ENCODE results near the gene DTNA.
"Not testable (repeated sequence)": the region's sequence is repeated elsewhere in the genome, so short reads cannot be mapped to it uniquely, and the experiment has no call there.

Gene DTNA

DNA sequence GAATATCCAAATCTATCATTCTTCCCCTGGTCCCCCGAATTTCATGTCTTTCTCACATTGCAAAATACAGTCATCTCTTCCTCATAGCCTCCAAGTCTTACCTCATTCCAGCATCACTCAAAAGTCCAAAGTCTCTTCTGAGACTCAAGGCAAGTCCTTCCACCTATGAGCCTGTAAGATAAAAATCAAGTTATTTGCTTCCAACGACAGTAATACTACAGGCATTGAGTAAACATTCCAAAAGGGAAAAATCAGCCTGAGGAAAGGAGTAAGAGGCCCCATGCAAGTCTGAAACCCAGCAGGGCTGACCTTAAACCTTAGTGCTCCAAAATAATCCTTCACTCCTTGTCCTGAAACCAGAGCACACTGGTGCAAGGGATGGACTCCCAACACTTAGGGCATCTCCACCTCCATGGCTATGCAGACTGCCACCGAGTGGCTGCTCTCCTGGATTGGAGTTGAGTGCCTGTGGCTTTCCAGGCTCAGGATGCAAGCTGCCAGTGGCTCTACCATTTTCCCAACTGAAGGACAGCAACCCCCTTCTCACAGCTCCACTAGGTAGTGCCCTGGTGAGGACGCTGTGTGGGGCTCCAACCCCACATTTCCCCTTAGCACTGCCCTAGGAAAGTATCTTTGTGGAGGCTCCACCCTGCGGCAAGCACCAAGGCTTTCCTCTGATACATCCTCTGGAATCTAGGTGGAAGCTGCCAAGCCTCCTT, 16.3 kb downstream of the DTNA start:
- no peak for DNase-seq

DNA sequence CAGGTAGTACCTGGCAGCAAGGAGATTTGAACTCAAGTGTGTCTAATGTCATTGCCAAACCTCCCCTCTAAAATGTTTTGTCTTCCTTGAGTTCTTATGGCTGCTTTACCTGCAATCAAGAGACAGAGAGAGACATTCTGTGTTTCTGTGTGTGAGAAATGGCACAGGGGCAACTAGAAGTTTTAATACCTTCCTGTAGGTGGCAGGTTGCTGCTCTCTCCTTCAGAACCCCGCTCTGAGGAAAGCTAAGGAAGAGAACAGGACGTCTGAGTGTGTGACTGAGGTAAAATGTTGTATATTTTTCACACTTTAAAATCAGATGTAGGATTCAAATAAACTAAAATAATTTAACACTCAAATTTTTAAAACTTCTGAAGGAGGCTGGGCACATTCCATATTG, 19.2 kb downstream of the DTNA start:
- no peak for DNase-seq

DNA sequence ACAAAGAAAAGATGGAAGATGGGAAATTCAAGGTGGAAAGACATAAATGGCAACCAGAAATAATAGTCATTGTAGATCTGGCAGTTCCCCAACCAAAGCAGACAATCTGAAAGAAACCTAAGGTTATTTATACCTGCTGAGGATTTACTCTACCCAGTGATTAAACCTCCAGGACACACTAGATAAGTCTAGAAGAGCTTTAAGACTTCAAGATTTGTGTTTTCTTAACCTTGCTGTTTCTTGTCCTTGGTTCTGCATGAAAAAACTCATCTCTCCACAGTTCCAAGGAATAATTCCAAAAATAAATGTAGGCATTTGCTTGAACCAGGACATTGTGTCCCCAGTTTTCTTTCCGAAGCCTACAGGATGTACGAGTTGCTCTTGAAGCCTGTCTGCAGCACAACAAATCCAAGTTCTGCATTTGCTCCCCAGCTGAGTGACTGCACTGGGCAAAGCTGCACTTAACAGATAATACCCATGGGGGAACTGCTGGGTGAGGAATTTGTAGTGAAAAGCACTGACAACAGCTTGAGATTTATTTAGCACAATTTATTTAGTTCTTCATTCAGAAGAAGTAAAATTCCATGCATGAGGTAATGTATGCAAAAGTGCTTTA, 19.8 kb downstream of the DTNA start:
- no peak for DNase-seq

DNA sequence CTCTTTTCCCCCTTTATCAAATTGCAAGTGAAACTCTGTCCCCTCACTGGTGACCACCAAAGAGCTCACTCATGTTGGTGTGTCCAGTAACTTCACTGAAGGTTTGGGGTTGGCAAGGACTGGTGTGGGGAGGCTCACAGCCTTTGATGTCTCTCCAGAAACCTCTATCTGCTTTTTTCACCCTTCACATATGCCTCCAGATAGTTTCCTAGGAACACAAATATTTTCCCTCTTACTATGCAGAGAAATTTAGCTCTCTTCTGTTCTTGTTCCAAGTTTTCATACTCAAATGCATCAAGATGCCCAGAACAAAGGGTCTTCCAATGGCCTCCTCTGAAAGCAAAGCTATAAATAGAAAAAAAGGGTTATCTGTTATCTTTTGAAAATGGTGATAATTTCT, 20.7 kb downstream of the DTNA start:
- DNase-seq = no peak

DNA sequence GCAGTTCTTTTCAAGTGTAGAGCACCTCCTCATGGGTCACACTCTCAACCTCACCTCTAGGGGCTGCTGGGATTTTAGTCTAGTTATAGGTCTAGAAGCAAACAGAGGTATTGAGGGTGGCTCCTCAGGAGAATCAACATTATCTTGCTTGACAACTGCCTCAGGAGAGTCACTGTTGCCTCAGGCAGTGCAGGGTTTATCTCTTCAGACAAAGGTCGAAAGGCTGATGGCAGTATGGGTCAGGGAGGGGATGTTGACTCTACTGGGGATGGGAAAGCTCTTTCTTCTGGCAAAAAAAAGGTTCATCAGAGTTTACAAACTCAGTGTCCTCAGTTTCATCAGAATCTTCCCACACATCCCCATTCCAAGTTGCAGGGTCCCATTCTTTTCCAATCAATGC, 24.0 kb downstream of the DTNA start:
- DNase-seq = no peak

DNA sequence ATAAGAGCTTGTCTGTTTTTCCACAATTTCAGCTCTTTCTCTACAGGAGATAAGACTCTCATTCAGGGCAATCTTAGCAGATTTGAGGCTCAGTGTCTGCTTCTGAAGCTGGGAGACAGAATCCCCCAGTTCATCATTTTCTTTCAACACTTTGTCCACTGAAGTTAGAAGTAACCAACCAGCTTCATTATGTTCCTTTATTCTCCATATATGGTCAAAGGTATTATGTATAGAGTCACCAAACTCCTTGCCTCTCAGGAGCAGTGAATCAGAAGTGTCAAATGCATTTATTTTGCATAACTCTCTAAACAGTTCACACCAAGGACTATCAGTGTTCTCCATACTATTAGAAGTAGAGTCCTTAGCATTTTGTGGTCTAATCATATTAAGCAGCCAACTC, 24.4 kb downstream of the DTNA start:
- DNase-seq = not testable (repeated sequence)

DNA sequence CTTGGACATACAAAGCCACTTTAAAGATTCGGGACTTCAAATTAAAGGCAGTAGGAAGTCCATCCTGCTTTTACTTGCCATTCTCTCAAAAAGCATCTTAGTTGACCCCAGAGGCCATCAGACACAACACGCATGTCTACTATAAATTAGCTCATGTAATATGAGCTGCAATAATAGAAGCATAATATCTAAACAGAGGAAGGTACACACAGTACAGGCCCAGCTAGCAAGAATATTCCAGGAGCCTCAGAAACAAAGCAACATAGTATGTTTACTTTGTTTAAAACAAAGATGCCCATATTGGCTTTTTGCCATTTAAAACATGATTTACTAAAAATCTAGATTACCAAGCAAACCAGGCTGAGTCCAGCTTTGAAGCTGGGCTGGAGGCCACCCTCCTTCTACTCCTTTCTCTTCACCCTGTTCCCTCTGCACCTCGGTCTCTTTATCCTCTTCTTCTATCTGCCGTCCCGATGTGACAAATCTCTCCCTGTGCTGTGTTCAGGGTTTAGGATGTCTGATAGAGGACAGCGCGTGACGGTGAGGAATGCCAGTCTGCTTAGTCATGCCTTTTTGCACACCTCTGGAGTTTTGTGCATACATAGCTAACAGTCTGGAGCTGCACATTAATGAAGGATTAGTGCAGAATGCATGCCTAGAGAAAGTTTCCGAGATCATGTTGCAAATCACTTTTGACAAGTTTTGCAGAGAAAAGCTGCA, 28.2 kb downstream of the DTNA start:
- DNase-seq = no peak

DNA sequence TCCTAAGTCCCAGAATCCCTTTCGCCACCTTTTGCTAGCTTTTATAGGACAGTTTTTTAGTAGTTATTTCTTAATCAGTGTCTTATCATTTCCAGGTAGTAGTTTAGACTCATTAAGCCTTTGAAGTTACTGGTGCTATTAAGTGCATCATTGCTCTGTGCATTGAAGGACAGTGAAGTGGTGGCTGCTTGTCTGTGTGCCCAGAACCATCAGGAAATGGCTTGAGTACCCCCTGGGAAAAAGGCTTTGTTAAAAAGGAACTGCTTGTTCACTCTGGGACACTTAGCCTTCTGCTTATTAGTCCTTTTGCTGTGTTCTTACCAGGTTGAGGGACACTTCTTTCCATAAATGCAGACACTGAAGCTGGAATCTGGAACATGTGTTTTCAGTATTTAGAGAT, 30.0 kb downstream of the DTNA start:
- DNase-seq = no peak

DNA sequence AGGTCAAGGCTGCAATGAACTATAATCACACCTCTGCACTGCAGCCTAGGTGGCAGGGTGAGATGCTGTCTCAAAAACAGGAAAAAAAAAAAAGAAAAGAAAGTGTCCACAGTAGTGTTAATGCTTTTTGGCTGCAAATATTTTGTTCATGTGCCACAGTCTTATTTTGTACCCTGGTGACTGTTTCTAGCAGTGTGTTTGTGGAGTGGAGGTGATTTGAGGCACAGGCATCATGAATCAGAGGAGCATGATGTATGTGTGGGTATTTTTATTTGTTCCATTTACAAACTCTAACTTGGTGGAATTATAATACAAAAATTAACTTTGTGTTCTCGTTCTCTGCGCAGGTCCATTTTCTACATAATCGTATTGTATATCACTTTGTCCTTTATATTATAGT, 30.6 kb downstream of the DTNA start:
- DNase-seq = no peak

DNA sequence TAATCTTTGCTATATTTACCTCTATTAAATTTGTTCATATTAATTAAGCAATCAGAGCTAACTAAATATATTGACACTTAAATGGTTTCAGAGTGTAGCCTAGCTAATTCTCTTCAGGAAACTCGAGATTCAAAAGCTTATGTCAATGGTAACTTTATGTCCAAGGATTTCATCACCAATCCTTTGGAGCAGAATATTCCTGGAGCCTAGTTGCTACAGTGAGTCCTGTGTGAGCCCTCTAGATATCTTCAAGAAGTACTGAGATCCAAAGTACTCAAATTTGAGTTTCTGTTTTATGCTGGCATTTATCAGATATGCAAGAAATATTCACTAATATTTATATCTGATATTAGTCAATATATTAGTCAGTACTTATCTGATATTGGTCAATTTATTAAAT, 31.3 kb downstream of the DTNA start:
- DNase-seq = no peak

DNA sequence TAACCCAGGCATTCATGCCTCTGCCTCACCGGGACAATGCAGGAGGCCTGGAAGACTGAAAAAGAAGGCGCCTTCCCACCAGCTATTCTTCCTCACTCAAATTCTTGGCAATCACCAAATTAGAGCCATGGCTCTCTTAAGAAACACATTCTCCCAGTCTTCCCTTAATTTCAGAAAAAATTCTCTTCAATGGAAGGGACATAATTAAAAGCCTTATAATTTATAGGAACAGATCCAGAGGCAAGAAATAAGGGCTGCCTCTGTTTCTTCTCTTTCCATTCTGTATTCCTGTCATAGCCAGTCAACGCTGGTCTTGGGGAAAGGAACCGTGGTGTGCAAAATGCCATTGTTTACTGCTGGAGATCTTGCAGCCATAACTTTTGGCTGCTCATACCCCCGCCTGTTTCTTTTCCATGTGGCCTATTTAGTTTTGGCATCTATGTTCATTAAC, 32.8 kb downstream of the DTNA start:
- DNase-seq = no peak

DNA sequence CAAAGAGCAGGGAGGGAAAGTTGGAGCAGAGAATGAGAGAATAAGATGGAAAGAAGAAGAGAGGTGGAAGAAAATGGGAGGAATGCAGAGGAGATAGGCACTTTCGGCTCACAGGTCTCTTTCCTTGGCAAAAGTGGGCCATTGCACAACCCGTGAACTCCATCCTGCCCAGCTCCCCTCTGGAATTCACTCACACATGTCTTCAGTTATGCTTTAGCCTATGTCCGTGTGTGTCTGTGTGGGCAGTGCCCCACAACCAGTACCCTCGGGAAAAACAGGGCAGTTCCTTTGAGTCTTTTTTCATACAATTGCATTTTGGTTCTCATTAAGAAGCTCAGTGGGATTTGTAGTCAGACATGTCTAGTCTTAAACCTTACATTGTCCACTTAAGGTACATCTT, 34.5 kb downstream of the DTNA start:
- no peak for DNase-seq

DNA sequence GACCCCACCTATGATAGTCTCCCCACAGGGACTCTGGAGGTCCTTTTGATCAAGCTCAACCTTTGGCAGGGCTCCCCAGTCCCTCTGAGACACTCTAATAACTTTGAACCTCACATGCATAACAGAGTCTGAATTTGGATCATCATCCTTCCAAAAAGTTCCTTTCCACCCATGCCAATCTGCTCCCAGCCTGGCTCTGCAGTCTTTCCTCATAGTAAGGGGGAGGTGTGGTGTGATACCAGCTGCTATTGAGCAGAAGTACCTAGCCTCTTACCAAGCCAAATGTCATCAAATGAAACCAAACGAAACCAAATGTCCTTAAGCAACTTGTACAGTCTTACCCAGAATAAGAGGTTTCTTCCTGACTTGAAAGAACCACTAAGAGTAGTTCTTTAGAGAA, 36.5 kb downstream of the DTNA start:
- DNase-seq = no peak

DNA sequence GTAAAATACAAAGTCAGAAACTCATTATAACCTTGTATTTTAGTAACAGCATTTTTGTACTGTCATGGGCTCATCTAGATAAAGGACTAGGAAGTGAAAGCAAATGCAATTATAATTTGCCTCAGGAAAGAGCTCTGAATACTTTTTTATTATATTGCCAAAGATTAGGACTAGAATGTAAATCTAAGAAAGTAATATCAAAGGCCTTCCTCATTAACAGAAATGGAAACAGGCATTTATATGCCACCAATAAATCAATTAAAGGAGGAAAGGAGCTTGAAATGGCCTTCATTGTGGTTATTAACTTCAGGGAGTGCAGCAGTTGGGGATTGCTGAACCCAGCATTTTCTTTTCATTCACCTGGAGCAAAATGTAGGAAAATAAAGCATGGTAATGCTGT, 39.6 kb downstream of the DTNA start:
- no peak for DNase-seq

DNA sequence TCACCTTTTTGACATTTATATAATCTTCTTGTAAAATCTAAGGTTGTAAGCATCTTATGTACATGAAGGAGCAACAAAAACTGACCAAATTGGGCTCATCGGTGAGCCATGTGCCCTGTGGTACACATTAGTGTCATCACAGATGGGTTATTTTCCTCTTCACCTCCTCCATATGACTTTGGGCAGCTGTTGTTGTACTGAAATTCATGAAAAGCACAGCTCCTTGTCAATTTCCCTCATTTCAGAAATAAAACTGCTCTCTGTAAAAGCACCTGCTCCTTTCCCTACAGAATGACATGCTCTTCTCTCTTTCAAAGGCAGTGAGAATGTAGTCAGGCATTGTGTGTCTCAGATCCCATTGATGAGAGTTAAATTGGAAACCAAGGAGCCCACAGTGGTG, 42.0 kb downstream of the DTNA start:
- no peak for DNase-seq

DNA sequence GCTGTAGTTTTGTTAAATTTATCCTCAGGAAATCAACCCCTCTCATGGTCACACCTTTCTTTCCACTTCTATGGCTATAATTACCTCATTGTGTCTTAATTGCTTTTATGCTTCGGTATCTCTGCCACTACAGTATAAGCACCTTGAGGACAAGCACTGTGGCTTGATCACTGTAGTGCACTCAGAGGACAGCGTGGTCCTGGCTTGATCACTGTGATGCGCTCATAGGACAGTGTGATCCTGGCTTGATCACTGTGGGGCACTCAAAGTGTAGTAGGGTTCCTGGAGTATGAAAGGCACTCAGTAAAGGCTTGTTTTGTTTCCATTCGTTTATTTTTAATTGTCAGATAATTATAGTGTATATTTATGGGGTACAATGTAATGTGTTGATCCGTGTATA, 44.2 kb downstream of the DTNA start:
- DNase-seq = no peak

DNA sequence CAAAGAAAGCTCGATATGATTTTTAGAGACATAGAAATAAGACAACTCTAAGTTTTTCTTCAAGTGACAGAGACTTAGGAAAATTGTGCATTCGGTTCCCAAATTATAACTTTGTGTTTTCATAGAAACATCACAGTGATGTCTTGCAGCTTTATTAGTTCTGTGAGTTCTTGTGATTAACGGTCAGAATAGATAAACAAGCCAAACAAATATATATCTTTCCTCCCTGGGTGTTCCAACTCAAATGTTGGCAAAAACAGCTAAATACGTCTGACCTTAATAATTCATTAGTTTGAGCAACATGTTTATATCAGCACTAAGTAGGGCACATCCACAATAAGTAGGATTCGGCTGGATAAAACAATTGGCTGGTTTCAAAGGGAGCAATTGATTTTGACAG, 47.6 kb downstream of the DTNA start:
- DNase-seq = no peak

DNA sequence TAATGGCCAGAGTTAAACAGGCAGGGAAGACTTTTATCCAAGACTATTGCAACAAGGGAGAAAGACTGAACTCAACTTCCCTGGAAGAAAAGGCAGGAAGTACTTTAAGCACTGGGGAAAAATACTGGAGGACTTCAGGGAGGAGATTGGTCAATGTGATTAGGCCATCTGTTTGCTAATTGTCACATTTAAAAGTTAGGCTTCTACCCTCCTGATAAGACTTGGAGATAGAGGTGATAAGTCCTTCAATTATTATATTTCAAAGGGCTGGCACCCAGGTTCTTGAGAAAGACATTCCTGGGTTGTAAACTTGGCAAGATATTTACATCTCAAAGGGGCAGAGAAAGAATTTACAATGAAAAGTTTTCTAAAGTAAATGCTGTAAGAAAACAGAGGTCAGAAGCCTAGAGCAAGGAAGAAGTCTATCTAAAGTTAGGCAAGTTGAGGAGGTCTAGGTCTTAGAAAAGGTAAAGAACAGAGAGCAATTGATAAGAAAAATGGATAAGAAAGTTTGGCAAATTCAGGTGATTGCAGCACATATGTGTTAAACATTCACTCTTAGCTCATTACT, 48.4 kb downstream of the DTNA start:
- DNase-seq = no peak

DNA sequence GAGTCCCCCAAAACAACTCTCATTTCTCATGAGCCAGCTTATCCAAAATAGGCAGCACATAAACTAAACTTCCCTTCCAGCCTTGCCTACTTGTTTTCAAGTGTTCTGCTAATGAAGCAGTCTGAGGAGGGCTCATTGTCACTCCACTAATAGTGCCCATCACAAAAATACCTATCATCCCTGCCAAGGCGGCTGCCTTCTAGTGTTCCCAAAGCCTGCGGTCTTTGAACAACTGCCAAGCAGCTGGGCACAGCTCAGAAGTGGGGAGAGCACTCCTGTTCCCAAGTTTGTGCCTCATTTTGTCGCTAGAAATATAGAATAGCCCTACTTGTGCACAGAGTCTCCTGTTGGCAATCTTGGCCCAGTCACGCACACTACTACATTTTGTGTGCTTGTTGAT, 50.3 kb downstream of the DTNA start:
- DNase-seq = no peak

DNA sequence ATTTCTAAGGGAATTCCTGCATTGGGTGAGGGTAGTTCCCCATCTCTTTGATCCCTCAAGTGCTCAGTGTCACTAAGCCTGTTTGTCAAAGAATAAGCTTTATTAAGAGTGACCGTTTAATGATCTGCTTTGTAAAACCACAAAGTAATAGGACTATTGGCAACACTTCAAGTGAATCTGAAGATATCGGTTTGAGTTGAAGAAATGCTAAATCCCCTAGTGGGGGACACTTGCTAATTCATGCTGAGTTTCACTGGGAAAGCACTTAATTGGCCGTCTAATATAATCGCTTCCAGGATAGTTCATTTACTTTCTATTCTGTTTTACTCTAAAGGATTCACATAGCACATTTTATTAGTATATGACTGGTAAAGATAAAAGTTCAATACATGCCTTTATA, 54.4 kb downstream of the DTNA start:
- DNase-seq = no peak

DNA sequence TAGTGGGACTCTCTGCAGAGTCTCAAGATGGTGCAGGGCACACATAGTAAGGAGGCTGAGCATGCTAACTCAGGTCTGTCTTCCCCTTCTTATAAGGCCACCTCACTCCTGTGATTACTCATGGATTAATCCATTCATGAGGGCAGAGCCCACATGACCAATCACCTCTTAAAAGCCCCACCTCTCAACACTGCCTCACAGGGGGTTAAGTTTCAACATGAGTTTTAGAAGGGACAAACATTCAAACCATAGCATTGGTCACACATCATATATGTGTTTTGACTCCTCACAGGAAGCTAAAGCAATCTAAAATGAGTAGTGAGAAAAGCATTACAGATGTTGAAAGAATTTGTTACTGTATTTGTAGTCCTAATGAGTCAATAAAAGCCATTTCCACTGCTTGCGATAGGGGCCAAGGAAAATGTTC, 57.5 kb downstream of the DTNA start:
- DNase-seq = no peak

DNA sequence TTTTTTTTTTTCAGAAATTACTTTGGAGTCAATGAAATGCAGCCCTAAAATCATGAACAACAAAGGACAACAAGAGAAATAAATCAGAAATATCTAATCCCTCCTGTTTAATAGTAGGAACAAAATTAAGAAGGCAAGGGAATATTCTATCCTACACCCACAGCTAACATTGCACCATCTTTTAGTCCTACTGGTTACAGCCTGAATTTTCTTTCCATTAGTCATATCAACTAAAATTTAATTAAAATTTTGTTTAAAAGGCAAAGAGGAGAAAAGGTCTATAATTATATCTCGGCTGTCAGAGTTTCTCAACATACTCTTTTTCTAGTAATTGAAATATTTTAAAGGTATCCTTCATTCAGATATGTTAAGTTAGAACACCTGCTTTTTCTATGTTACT, 61.9 kb downstream of the DTNA start:
- no peak for DNase-seq

DNA sequence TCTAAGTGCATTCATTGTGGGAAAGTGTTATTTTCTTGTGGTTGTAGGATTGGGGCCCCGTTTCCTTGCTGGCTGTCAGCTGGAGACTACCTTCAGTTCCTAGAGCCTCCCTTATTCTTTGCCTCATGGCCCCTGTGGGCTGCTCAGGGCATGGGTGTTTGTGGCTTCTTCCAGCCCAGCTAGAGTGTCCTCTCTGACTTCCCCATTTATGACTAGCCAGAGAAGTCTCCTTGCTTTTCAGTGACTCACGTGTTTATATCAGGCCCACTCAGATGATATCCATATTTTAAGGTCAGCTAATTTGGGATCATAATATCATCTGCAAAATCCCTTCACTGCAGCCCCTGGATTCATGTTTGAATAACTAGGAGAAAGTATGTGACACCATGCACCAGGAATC, 62.8 kb downstream of the DTNA start:
- DNase-seq = no peak

DNA sequence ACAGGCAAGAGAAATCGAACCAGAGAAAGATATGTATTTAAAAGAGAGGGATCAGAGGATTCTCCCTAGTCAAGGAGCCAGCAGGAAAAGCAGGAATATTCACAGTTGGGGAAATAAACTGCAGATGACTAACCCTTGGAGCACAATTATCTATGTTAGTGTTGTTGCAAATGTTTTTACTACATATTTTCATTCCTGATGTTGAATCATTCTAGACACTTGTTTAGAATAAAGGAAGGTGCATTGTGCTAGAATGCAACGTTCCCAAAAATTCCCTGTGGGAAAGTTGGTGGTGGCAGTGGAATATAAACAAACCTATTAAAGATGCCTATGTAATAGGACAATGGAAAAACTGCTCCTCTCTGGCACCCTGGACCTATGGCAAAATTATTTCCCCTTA, 63.3 kb downstream of the DTNA start:
- no peak for DNase-seq

Measured in NCI-H345 (cell line).